Endodermal cell (in vitro differentiated cells): ENCODE measurements around the gene UTRN. TPM values are rescaled to one million over a fixed set of nuclear protein-coding genes. Genes with fewer than 3 reads are reported as not detected.

ENCODE experiments used
- DNase-seq: peaks from one replicate; pipeline ENCODE4 v3.0.0-alpha.2; 2017
- H3K27ac ChIP-seq: 2 replicates; pipeline ENCODE4 v1.5.1; 2013; ENCODE audit warnings: mild to moderate bottlenecking, low read depth, low read length, moderate library complexity
- H3K27me3 ChIP-seq: 2 replicates; pipeline ENCODE4 v1.6.1; 2013; ENCODE audit warnings: mild to moderate bottlenecking, low read length, moderate library complexity; ENCODE audit not compliant: insufficient read depth, control insufficient read depth, poor library complexity, severe bottlenecking
- H3K36me3 ChIP-seq: 2 replicates; pipeline ENCODE4 v1.7.0; 2013; ENCODE audit warnings: mild to moderate bottlenecking, low read length, moderate library complexity; ENCODE audit not compliant: control insufficient read depth, insufficient read depth
- H3K4me1 ChIP-seq: one replicate; pipeline ENCODE4 v1.7.0; 2013; ENCODE audit warnings: low read length; ENCODE audit not compliant: control insufficient read depth, insufficient read depth
- H3K4me3 ChIP-seq: 2 replicates; pipeline ENCODE4 v1.5.1; 2013; ENCODE audit warnings: mild to moderate bottlenecking, low read length, moderate library complexity
- H3K9ac ChIP-seq: 2 replicates; pipeline ENCODE4 v1.6.1; 2013; ENCODE audit warnings: mild to moderate bottlenecking, low read length, moderate library complexity; ENCODE audit not compliant: poor library complexity, severe bottlenecking; ENCODE audit errors: extremely low read depth
- H3K9me3 ChIP-seq: 2 replicates; pipeline ENCODE4 v1.6.1; 2013; ENCODE audit warnings: mild to moderate bottlenecking, low read length, moderate library complexity; ENCODE audit not compliant: control insufficient read depth
- H3K27ac Mint-ChIP-seq: 2 replicates; pipeline ENCODE4 v1.8.0; 2020; ENCODE audit warnings: mixed read lengths
- H3K27me3 Mint-ChIP-seq: 2 replicates; pipeline ENCODE4 v1.8.0; 2021; ENCODE audit warnings: mild to moderate bottlenecking, mixed read lengths; ENCODE audit not compliant: insufficient read depth
- H3K36me3 Mint-ChIP-seq: 2 replicates; pipeline ENCODE4 v1.8.0; 2020; ENCODE audit warnings: low read depth, mixed read lengths
- H3K4me1 Mint-ChIP-seq: 2 replicates; pipeline ENCODE4 v1.8.0; 2020; ENCODE audit warnings: mixed read lengths
- H3K4me3 Mint-ChIP-seq: 2 replicates; pipeline ENCODE4 v1.8.0; 2020; ENCODE audit warnings: mild to moderate bottlenecking, moderate library complexity, mixed read lengths
- H3K9me3 Mint-ChIP-seq: 2 replicates; pipeline ENCODE4 v1.8.0; 2020; ENCODE audit warnings: mild to moderate bottlenecking, mixed read lengths
- WGBS, 2 experiments: methylation state at CpG; one replicate each; pipeline versions ENCODE4 v1.1.5 to v1.1.7; 2013; ENCODE audit warnings: missing lambda C conversion rate in 2 of 2, mixed read lengths in 1 of 2; ENCODE audit not compliant: insufficient coverage in 1 of 2, insufficient read length in 1 of 2; 5-methylcytosine and 5-hydroxymethylcytosine counted together
- total RNA-seq, 2 donors: library from RNA; stranded (reverse); fragmentation: NEBNext Ultra II Directional in 1 of 2; extraction: Animal tissue kit (Norgen Biotek cat#: 25700) in 1 of 2; gene quantifications; 2 replicates in 1 of 2; 3 replicates in 1 of 2; pipeline ENCODE4 v1.2.1, GENCODE V29; 2021
- TF ChIP-seq, protein P1 (sequence below): fragments of 200-600 bp; sonication (generic); conservative IDR thresholded peaks from 2 replicates; pipeline ENCODE4 v1.5.0; 2021; ENCODE audit warnings: antibody characterized with exemption, mild to moderate bottlenecking

UTRN gene
- total RNA-seq, 2 donors from 2014 or later = 67.7 to 79.7 TPM

DNA sequence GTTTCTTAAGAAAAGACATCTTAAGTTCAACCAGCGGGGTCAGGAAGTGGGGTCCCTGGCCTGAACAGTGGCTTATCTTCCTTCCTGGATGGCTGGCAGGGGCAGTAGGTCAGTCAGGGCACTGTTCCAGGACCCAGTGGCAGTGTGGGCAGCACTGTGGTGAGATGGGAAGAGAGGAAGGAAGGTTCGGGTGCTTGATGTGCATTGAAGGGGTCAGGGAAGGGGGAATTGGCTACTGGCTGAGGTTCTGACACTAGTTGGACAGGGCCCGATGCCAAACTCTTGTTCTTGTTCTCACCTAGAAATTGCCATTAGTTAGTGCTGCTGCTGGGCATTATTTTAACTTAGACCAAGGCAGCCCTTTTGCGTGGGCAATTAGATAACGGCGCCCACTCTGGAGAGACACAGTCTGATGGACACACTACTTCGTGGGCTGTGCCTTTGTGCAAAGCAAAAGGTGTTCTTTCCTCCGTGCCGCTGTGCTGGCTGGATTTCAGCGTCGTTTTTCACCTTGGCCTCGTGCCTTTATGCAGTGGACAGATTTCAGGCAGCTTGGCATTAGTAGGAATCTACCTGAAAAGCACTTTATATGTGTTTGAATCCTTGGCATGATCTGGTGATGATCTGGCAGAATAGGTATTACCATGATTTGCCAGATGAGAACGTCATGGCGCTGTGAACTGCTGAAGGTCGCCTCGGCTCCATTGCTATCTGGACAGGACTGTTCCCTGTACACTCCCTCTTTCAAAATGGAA is 30.3 kb downstream of the UTRN start:
- no peak overlapping the region for H3K4me3 ChIP-seq
- no peak for DNase-seq
- H3K27ac ChIP-seq = no peak overlapping the region
- no peaks in the 10 kb centered on the region for H3K36me3 ChIP-seq
- TF ChIP-seq, protein P1, sequence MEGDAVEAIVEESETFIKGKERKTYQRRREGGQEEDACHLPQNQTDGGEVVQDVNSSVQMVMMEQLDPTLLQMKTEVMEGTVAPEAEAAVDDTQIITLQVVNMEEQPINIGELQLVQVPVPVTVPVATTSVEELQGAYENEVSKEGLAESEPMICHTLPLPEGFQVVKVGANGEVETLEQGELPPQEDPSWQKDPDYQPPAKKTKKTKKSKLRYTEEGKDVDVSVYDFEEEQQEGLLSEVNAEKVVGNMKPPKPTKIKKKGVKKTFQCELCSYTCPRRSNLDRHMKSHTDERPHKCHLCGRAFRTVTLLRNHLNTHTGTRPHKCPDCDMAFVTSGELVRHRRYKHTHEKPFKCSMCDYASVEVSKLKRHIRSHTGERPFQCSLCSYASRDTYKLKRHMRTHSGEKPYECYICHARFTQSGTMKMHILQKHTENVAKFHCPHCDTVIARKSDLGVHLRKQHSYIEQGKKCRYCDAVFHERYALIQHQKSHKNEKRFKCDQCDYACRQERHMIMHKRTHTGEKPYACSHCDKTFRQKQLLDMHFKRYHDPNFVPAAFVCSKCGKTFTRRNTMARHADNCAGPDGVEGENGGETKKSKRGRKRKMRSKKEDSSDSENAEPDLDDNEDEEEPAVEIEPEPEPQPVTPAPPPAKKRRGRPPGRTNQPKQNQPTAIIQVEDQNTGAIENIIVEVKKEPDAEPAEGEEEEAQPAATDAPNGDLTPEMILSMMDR = no peak
- Mint-ChIP-seq H3K9me3 (no peaks in the 10 kb centered on the region), H3K27me3 (peaks cover 8% of the 10 kb centered on the region), H3K4me3 (no peak overlapping the region), H3K4me1 (peaks cover 7% of the 10 kb centered on the region), H3K36me3 (no peaks in the 10 kb centered on the region), H3K27ac (no peak overlapping the region)
- 93% methylated on average over 16 of the region's 16 CpGs for WGBS, 2 experiments
- H3K4me1 ChIP-seq = no peaks in the 10 kb centered on the region
- H3K27me3 ChIP-seq = no peaks in the 10 kb centered on the region
- H3K9me3 ChIP-seq = no peaks in the 10 kb centered on the region
- H3K9ac ChIP-seq = no peak overlapping the region

DNA sequence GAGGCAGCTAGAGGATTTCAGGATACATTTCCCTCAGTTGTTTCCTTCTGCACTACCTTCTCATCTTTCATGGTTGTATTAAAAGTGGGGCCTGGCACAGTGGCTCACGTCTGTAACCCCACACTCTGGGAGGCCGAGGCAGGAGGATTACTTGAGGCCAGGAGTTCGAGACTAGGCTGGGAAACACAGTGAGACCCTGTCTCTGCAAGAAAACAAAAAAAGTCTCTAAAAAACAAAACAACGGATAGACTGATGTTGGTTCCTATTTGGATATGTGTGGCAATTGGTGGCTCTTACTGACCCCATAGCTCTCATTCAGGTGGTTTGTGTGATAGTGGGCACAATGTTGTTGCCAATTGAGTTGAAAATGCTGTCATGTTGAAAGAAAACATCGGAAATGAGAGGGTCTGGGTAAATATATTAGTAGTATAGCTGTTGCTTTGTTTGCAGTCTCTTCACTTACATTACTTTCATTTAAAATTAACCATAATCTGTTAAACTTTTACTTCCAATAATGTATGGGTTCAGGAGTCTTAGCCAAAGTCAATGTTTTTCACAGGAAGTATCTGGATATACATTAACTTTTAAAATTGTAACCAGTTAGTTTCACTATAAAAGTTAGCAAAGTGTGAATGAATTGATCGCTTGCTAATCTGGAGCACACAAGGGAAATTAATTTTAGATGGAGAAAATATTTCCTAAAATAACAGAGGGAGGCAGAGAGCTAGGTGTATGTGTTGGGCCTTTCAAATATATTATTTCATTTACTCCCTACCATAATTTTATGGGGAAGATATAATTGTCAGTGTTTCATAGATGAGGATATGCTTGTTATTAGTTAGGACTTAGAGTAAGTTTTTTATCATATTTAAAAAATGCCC is 31.1 kb downstream of the UTRN start:
- Mint-ChIP-seq H3K4me3 (no peak overlapping the region), H3K36me3 (no peaks in the 10 kb centered on the region), H3K27me3 (peaks cover 8% of the 10 kb centered on the region), H3K27ac (no peak overlapping the region), H3K4me1 (peaks cover 15% of the 10 kb centered on the region), H3K9me3 (no peaks in the 10 kb centered on the region)
- Histone ChIP-seq H3K4me3 (no peak overlapping the region), H3K9me3 (no peaks in the 10 kb centered on the region), H3K9ac (no peak overlapping the region), H3K36me3 (no peaks in the 10 kb centered on the region), H3K27ac (no peak overlapping the region), H3K27me3 (no peaks in the 10 kb centered on the region), H3K4me1 (no peaks in the 10 kb centered on the region)
- no peak for DNase-seq
- 94 to 95% methylated on average over 4 to 6 of the region's 6 CpGs for WGBS, 2 experiments
- TF ChIP-seq, protein P1 = no peak

DNA sequence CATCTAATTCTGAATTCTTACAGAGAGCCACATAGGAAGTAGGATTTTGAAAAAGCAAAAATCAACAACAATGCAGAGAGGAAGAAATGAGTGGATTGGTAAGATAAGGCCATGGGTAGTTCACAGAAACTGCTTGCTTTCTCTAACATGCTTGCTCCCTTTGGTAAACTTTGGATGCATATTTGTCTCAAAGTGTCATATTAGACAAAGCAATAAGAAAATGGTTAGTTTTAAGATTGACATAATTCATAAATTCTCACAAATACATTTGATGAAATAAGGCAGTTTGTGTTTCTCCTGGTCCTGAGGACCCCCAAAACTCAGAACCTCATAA is 31.7 kb downstream of the UTRN start:
- H3K27ac ChIP-seq = no peak overlapping the region
- H3K4me1 Mint-ChIP-seq = peaks cover 15% of the 10 kb centered on the region
- TF ChIP-seq, protein P1 = no peak
- H3K36me3 Mint-ChIP-seq = no peaks in the 10 kb centered on the region
- H3K4me3 ChIP-seq = no peak overlapping the region
- no peaks in the 10 kb centered on the region for H3K36me3 ChIP-seq
- H3K27me3 Mint-ChIP-seq = peaks cover 8% of the 10 kb centered on the region
- no peak overlapping the region for H3K9ac ChIP-seq
- no peaks in the 10 kb centered on the region for H3K4me1 ChIP-seq
- H3K9me3 Mint-ChIP-seq = no peaks in the 10 kb centered on the region
- H3K4me3 Mint-ChIP-seq = no peak overlapping the region
- no peak overlapping the region for H3K27ac Mint-ChIP-seq
- H3K27me3 ChIP-seq = no peaks in the 10 kb centered on the region
- H3K9me3 ChIP-seq = no peaks in the 10 kb centered on the region
- DNase-seq = no peak
